Muscle of leg (tissue), 11 donors: ENCODE results near the gene PIK3C2G. TPM values are rescaled to one million over a fixed set of nuclear protein-coding genes. Genes with fewer than 3 reads are reported as not detected.

Source experiments
- DNase-seq: peaks from one replicate; pipeline ENCODE4 v3.0.0; 2013
- H3K27ac ChIP-seq: one replicate; pipeline ENCODE4 v1.5.1; 2013; ENCODE audit warnings: mild to moderate bottlenecking, low read length, control low read depth
- H3K27me3 ChIP-seq: one replicate; pipeline ENCODE4 v1.6.1; 2013; ENCODE audit warnings: low read length; ENCODE audit not compliant: control insufficient read depth, insufficient read depth
- H3K36me3 ChIP-seq: one replicate; pipeline ENCODE4 v1.6.1; 2013; ENCODE audit warnings: low read length; ENCODE audit not compliant: control insufficient read depth, insufficient read depth
- H3K4me1 ChIP-seq: one replicate; pipeline ENCODE4 v1.6.1; 2013; ENCODE audit warnings: low read length; ENCODE audit not compliant: control insufficient read depth, insufficient read depth
- H3K4me3 ChIP-seq: one replicate; pipeline ENCODE4 v1.5.1; 2013; ENCODE audit warnings: low read length, control low read depth
- H3K9me3 ChIP-seq: replicated peaks from 2 replicates; pipeline ENCODE4 v1.6.1; 2013; ENCODE audit warnings: low read depth, low read length; ENCODE audit not compliant: control insufficient read depth
- WGBS: methylation state at CpG from one replicate; pipeline ENCODE4 v1.1.5; 2013; ENCODE audit warnings: missing lambda C conversion rate; ENCODE audit not compliant: insufficient coverage; 5-methylcytosine and 5-hydroxymethylcytosine counted together
- polyA plus RNA-seq, 8 donors: library from polyadenylated mRNA; unstranded; fragments of 120-200 nt; gene quantifications; one replicate each; pipeline versions ENCODE4 v1.2.1 to v1.2.3, GENCODE V29; 2013; ENCODE audit warnings: inconsistent platforms in 1 of 8, low replicate concordance in 1 of 8; ENCODE audit not compliant: insufficient read length in 8 of 8, insufficient read depth in 1 of 8
- total RNA-seq: library from RNA; stranded (reverse); fragments of 120-200 nt; gene quantifications from one replicate; pipeline ENCODE4 v1.2.4, GENCODE V29; 2013

Gene PIK3C2G
- total and polyA plus RNA-seq, 9 donors, result 0.04 to 1.3 (median 0.27) TPM

- no peak for DNase-seq
- Histone ChIP-seq H3K27ac (no peak overlapping the region), H3K36me3 (no peaks in the 10 kb centered on the region), H3K4me1 (no peaks in the 10 kb centered on the region), H3K4me3 (no peak overlapping the region), H3K27me3 (no peaks in the 10 kb centered on the region), H3K9me3 (no peaks in the 10 kb centered on the region)
Measured at GRCh38 chr12:18591473-18591872, 330.2 kb downstream of the PIK3C2G start.

DNA sequence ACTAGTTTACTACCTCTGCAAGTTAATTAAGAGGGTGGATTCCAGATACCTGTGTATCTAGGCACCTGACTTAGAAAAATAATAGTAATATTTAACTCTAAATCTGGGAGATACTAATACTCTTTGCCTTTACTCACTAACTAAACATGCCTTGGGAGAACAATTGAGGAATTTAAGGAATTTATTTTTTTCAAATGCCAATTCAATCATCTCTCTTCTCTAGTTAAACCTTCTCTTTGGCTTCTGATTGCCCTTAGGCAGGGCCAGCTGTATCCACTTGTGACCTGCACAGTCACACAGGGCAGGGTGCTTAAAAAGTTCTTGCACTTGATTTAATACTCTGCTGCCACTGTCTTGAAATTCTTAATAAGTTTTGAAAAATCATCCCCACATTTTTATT, 334.1 kb downstream of the PIK3C2G start:
- no peaks in the 10 kb centered on the region for H3K36me3 ChIP-seq
- no peak for DNase-seq
- no peak overlapping the region for H3K4me3 ChIP-seq
- no peak overlapping the region for H3K27ac ChIP-seq
- no peaks in the 10 kb centered on the region for H3K27me3 ChIP-seq
- H3K4me1 ChIP-seq, result no peaks in the 10 kb centered on the region
- no peaks in the 10 kb centered on the region for H3K9me3 ChIP-seq

DNA sequence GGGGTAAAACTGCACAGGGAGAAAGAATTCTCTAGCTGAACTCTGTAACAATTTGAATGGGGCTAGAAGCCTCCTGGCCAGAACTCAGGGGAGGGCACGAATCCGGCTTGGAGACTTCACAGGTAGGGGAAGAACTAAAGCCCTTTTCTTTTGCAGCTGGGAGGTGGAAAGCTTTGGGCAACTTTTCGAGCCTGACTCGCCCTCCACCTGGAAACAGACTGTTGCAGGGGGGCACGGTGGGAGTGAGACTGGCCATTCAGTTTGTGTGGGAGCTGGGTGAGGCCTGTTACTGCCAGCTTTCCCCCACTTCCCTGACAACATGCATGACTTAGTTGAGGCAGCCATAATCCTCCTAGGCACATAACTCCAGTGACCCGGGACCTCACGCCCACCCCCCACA, 340.6 kb downstream of the PIK3C2G start:
- DNase-seq, result no peak
- Histone ChIP-seq H3K4me3 (no peak overlapping the region), H3K9me3 (no peaks in the 10 kb centered on the region), H3K36me3 (no peaks in the 10 kb centered on the region), H3K4me1 (no peaks in the 10 kb centered on the region), H3K27me3 (no peaks in the 10 kb centered on the region), H3K27ac (no peak overlapping the region)
- WGBS, result 94% methylated on average over 2 of the region's 7 CpGs

GRCh38 chr12:18612971-18613370, 351.7 kb downstream of the PIK3C2G start:
- no peak for DNase-seq
- H3K9me3 ChIP-seq, result no peaks in the 10 kb centered on the region
- no CpG with 5 or more reads among the region's 2 CpGs for WGBS
- H3K4me1 ChIP-seq, result no peaks in the 10 kb centered on the region
- H3K27ac ChIP-seq, result no peak overlapping the region
- no peaks in the 10 kb centered on the region for H3K36me3 ChIP-seq
- no peak overlapping the region for H3K4me3 ChIP-seq
- H3K27me3 ChIP-seq, result no peaks in the 10 kb centered on the region

GRCh38 chr12:18620986-18621385, 359.7 kb downstream of the PIK3C2G start:
- H3K36me3 ChIP-seq, result no peaks in the 10 kb centered on the region
- no peak overlapping the region for H3K4me3 ChIP-seq
- no peak for DNase-seq

DNA sequence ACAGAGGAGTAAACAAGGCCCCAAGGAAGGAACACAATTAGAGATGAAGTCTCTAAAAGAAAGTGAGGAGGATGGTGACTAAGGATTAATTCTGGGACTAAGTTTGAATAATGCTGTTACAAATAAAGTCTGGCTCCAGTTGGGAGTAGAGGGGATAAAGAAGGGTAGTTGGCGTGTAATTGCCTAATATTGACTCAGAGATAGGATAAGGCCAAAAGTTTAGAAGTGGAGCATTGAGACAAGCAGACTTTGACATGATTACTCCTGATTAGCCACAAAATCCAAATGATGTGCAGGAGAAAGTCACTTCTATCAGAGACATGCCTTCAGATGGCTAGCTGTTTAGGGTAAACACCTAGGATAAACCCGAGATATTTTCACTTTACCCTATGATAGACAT, 368.1 kb downstream of the PIK3C2G start:
- Histone ChIP-seq H3K36me3 (no peaks in the 10 kb centered on the region), H3K9me3 (no peaks in the 10 kb centered on the region), H3K4me1 (no peaks in the 10 kb centered on the region), H3K27me3 (no peaks in the 10 kb centered on the region), H3K27ac (no peak overlapping the region), H3K4me3 (no peak overlapping the region)
- DNase-seq, result no peak
- no CpG with 5 or more reads among the region's 2 CpGs for WGBS

More at GRCh38 chr12:18620986-18621385, 359.7 kb downstream of the PIK3C2G start:
- Histone ChIP-seq H3K27ac (no peak overlapping the region), H3K9me3 (no peaks in the 10 kb centered on the region), H3K4me1 (no peaks in the 10 kb centered on the region), H3K27me3 (no peaks in the 10 kb centered on the region)

GRCh38 chr12:18629916-18630315, 368.6 kb downstream of the PIK3C2G start:
- Histone ChIP-seq H3K9me3 (no peaks in the 10 kb centered on the region), H3K4me3 (no peak overlapping the region), H3K36me3 (no peaks in the 10 kb centered on the region), H3K27ac (no peak overlapping the region), H3K27me3 (no peaks in the 10 kb centered on the region), H3K4me1 (no peaks in the 10 kb centered on the region)
- no CpG with 5 or more reads among the region's 1 CpG for WGBS
- DNase-seq, result no peak

- no peaks in the 10 kb centered on the region for H3K4me1 ChIP-seq
- H3K27ac ChIP-seq, result no peak overlapping the region
- DNase-seq, result no peak
- H3K36me3 ChIP-seq, result no peaks in the 10 kb centered on the region
- no peaks in the 10 kb centered on the region for H3K27me3 ChIP-seq
- 97% methylated on average over 2 of the region's 5 CpGs for WGBS
- no peak overlapping the region for H3K4me3 ChIP-seq
- H3K9me3 ChIP-seq, result no peaks in the 10 kb centered on the region
Measured at GRCh38 chr12:18631339-18631738, 370.0 kb downstream of the PIK3C2G start.

GRCh38 chr12:18632848-18633247, 371.5 kb downstream of the PIK3C2G start:
- Histone ChIP-seq H3K4me3 (no peak overlapping the region), H3K27ac (no peak overlapping the region), H3K36me3 (no peaks in the 10 kb centered on the region), H3K9me3 (no peaks in the 10 kb centered on the region), H3K4me1 (no peaks in the 10 kb centered on the region), H3K27me3 (no peaks in the 10 kb centered on the region)
- DNase-seq, result no peak
- no CpG with 5 or more reads among the region's 2 CpGs for WGBS

GRCh38 chr12:18634382-18634781, 373.1 kb downstream of the PIK3C2G start:
- Histone ChIP-seq H3K36me3 (no peaks in the 10 kb centered on the region), H3K4me3 (no peak overlapping the region), H3K4me1 (no peaks in the 10 kb centered on the region), H3K27me3 (no peaks in the 10 kb centered on the region), H3K27ac (no peak overlapping the region), H3K9me3 (no peaks in the 10 kb centered on the region)
- no peak for DNase-seq
- 86% methylated on average over 3 of the region's 4 CpGs for WGBS

- no CpG with 5 or more reads among the region's 4 CpGs for WGBS
- DNase-seq, result peak; percentile 73
- H3K4me3 ChIP-seq, result no peak overlapping the region
- no peaks in the 10 kb centered on the region for H3K9me3 ChIP-seq
- no peak overlapping the region for H3K27ac ChIP-seq
- H3K4me1 ChIP-seq, result peaks cover 3% of the 10 kb centered on the region
- no peaks in the 10 kb centered on the region for H3K36me3 ChIP-seq
- H3K27me3 ChIP-seq, result no peaks in the 10 kb centered on the region
Measured at GRCh38 chr12:18640321-18640955, 379.1 kb downstream of the PIK3C2G start.
